ENCODE results near the gene HAUS5.
"Not testable (repeated sequence)": the region's sequence is repeated elsewhere in the genome, so short reads cannot be mapped to it uniquely, and the experiment has no call there.

The HAUS5 gene

DNA sequence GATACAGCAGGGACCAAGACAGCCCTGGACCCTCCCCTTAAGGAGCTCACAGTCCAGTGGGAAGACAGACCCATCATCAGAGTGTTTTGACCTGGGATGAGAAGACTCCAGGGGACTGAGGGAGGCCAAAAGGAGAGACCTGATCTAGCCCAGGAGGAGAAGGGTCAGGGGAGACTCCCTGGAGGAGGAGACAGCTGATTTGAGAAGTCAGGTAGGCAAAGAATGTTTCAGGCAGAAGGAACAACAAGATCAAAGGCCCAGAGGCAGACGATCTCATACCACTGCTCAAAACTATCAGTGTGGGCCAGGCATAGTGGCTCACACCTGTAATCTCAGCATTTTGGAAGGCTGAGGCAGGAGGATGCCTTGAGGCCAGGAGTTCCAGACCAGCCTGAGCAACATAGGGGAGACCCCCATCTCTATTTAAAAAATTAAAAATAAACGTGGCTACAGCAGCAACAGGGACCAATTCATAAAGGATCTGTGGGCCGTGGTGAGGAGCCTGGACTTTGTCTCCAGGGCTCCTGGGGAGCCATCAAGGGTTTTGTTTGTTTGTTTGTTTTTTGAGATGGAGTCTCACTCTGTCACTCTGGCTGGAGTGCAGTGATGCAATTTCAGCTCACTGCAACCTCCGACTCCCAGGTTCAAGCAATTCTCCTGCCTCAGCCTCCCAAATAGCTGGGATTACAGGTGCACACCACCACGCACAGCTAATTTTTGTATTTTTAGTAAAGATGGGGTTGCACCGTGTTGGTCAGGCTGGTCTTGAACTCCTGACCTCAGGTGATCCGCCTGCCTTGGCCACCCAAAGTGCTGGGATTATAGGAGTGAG is 33.4 kb downstream of the HAUS5 start:
- Mint-ChIP-seq H3K9me3 (no peaks in the 10 kb centered on the region), H3K4me1 (peaks cover 12% of the 10 kb centered on the region), H3K27ac (peak overlapping the region in 2 of 3 experiments; percentile 73 to 93), H3K27me3 (ENCODE audit: low read depth) (no peaks in the 10 kb centered on the region), H3K36me3 (ENCODE audit: low read depth) (peaks cover 6% of the 10 kb centered on the region), H3K4me3 (peak overlapping the region; percentile 86 to 90 (median 90))
- TF ChIP-seq, protein P1, sequence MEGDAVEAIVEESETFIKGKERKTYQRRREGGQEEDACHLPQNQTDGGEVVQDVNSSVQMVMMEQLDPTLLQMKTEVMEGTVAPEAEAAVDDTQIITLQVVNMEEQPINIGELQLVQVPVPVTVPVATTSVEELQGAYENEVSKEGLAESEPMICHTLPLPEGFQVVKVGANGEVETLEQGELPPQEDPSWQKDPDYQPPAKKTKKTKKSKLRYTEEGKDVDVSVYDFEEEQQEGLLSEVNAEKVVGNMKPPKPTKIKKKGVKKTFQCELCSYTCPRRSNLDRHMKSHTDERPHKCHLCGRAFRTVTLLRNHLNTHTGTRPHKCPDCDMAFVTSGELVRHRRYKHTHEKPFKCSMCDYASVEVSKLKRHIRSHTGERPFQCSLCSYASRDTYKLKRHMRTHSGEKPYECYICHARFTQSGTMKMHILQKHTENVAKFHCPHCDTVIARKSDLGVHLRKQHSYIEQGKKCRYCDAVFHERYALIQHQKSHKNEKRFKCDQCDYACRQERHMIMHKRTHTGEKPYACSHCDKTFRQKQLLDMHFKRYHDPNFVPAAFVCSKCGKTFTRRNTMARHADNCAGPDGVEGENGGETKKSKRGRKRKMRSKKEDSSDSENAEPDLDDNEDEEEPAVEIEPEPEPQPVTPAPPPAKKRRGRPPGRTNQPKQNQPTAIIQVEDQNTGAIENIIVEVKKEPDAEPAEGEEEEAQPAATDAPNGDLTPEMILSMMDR (IDR thresholded peaks at IDR 0.05; ENCODE audit: unreplicated experiment in 3 of 3) = no peak

DNA sequence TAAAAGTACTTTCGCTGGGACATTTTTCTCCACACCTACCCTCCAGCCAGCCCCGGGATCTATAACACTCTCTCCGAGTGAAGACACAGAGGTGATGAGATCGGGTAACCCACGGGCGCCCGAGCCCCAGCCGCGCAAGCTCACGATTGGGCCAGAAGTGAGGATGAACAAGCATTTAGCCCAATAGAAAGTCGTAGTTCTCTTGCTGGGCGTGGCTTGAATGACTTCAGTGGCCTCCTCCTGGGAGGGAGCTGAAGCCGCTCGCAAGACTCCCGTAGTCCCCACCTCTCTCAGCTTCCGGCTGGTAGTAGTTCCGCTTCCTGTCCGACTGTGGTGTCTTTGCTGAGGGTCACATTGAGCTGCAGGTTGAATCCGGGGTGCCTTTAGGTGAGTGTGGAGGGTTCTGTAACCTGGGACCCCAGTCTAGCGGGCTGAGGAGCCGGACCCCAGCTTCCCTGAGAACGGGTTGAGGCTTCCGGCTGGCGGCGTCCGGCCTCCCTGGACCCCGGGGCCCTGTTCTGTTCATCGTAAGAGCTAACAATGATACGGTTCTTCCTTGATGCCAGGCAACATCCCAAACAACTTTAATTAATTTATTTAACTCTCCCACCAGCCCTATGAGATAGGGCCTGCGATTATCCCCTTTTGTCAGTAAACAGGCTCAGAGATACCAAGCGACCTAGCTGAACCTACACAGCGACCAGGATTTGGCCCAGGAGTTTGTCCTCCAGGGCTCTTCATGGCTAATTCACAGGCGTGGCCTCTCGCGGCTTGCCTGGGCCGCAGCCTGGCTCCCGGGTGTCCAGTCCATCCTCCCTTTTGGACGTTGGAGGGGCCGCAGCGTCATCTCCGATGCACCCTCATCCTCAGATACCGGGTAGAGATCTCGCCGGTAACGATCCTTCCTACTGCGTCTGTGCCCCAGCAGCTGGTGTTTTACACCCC is 35.8 kb downstream of the HAUS5 start, which contains the start of gene COX6B1:
TSS of gene COX6B1 (plus strand) at position 307 of the 945 bp plus-strand sequence. CDS start 2,921 bp downstream, outside the sequence.
- H3K36me3 Mint-ChIP-seq (ENCODE audit: low read depth) = peaks cover 18% of the 10 kb centered on the region
- TF ChIP-seq, protein P1 (IDR thresholded peaks at IDR 0.05; ENCODE audit: unreplicated experiment in 3 of 3) = no peak
- H3K4me3 Mint-ChIP-seq = peak within 1 kb of the TSS; percentile 96 to 98 (median 98)
- no peaks in the 10 kb centered on the region for H3K9me3 Mint-ChIP-seq
- peak within 1 kb of the TSS; percentile 40 to 95 (median 90) for H3K27ac Mint-ChIP-seq
- no peaks in the 10 kb centered on the region for H3K27me3 Mint-ChIP-seq (ENCODE audit: low read depth)
- H3K4me1 Mint-ChIP-seq = peaks cover 12% of the 10 kb centered on the region

DNA sequence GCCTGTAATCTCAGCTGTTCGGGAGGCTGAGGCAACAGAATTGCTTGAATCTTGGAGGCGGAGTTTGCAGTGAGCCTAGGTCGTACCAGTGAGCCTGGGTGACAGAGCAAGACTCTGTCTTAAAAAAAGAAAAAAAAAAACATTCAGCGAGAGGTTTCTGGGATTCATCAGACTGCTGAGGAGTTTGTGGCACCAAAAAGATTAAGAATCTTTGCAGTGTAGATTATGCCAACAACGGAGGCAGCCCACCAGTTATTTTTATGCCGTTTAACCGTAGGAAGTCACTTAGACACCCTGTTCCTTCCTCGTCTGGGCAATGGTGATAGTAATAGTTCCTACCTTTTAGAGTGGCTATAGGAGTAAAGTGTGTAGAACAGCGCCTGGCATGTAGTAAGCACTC is 38.0 kb downstream of the HAUS5 start:
- Mint-ChIP-seq H3K4me1 (peaks cover 5% of the 10 kb centered on the region), H3K27me3 (ENCODE audit: low read depth) (no peaks in the 10 kb centered on the region), H3K9me3 (no peaks in the 10 kb centered on the region), H3K27ac (no peak overlapping the region), H3K4me3 (peak overlapping the region; percentile 57 to 72 (median 66)), H3K36me3 (ENCODE audit: low read depth) (peaks cover 34% of the 10 kb centered on the region)
- TF ChIP-seq, protein P1 (IDR thresholded peaks at IDR 0.05; ENCODE audit: unreplicated experiment in 3 of 3) = no peak

DNA sequence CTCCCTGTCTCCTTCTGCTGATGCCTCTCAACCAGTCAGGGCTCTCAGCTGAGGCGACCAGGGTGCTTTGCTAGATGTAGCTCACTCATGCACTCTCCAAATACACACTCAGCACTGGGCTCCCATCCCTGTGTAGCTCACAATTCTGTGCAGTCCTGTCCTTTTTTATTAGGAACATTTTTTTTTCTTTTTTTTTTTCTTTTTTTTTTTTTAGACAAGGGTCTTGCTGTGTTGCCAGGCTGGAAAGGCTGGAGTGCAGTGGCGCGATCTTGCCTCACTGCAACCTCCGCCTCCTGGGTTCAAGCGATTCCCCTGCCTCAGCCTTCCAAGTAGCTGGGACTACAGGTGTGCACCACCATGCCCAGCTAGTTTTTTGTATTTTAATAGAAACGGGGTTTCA is 42.3 kb downstream of the HAUS5 start:
- not testable (repeated sequence) for H3K27ac Mint-ChIP-seq; H3K4me3 Mint-ChIP-seq; H3K4me1 Mint-ChIP-seq; H3K27me3 Mint-ChIP-seq (ENCODE audit: low read depth); H3K9me3 Mint-ChIP-seq
- peaks cover 63% of the 10 kb centered on the region for H3K36me3 Mint-ChIP-seq (ENCODE audit: low read depth)

GRCh38 chr19:35655600-35655999 is 43.1 kb downstream of the HAUS5 start:
- TF ChIP-seq, protein P1 (IDR thresholded peaks at IDR 0.05; ENCODE audit: unreplicated experiment in 3 of 3) = no peak
- Mint-ChIP-seq H3K36me3 (ENCODE audit: low read depth) (peaks cover 65% of the 10 kb centered on the region), H3K4me1 (no peaks in the 10 kb centered on the region), H3K27ac (no peak overlapping the region), H3K4me3 (no peak overlapping the region), H3K9me3 (no peaks in the 10 kb centered on the region), H3K27me3 (ENCODE audit: low read depth) (no peaks in the 10 kb centered on the region)

DNA sequence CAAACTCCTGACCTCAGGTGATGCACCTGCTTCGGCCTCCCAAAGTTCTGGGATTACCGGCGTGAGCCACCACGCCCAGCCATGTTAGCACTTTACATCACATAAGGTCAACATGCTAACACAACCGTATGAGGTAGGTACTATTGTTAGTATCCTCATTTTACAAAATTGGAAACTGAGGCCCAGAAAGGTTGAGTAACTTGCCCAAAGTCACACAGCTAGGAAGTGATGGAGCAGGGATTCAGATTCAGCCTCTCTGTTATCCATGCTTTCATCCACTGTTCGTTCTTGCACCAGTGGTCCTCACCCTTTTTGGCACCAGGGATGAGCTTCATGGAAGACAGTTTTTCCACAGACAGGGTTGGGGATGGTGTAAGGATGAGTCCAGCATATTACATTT is 44.2 kb downstream of the HAUS5 start:
- no peak overlapping the region for H3K4me3 Mint-ChIP-seq
- no peaks in the 10 kb centered on the region for H3K9me3 Mint-ChIP-seq
- TF ChIP-seq, protein P1 (IDR thresholded peaks at IDR 0.05; ENCODE audit: unreplicated experiment in 3 of 3) = no peak
- no peak overlapping the region for H3K27ac Mint-ChIP-seq
- H3K4me1 Mint-ChIP-seq = no peaks in the 10 kb centered on the region
- peaks cover 65% of the 10 kb centered on the region for H3K36me3 Mint-ChIP-seq (ENCODE audit: low read depth)
- no peaks in the 10 kb centered on the region for H3K27me3 Mint-ChIP-seq (ENCODE audit: low read depth)

Data from nephron (organoid).